NT2/D1 (cell line): ENCODE results near the gene EBNA1BP2.

ENCODE experiments used
- DNase-seq: peaks from one replicate; pipeline ENCODE4 v3.0.0-alpha.2; 2011; ENCODE audit warnings: low read depth, low spot score
- H3K27me3 ChIP-seq: 2 replicates; pipeline ENCODE4 v1.6.0; 2011; ENCODE audit warnings: mild to moderate bottlenecking; ENCODE audit not compliant: insufficient read length, insufficient read depth
- H3K36me3 ChIP-seq: 2 replicates; pipeline ENCODE4 v1.6.1; 2011; ENCODE audit warnings: mild to moderate bottlenecking, low read length, mixed read lengths; ENCODE audit not compliant: insufficient read depth, insufficient read length
- H3K4me1 ChIP-seq: 2 replicates; pipeline ENCODE4 v1.5.1; 2011; ENCODE audit not compliant: insufficient read depth, insufficient read length
- H3K4me3 ChIP-seq: 2 replicates; pipeline ENCODE4 v1.5.1; 2011; ENCODE audit warnings: low read depth; ENCODE audit not compliant: insufficient read length
- H3K9ac ChIP-seq: 2 replicates; pipeline ENCODE4 v1.6.0; 2011; ENCODE audit warnings: low read depth; ENCODE audit not compliant: insufficient read length
- H3K9me3 ChIP-seq: 2 replicates; pipeline ENCODE4 v1.5.1; 2011; ENCODE audit warnings: mild to moderate bottlenecking, low read length; ENCODE audit not compliant: insufficient read depth
- SUZ12 ChIP-seq: IDR thresholded peaks from 2 replicates; pipeline ENCODE4 v1.6.1; 2011; ENCODE audit not compliant: insufficient read length, insufficient read depth; ENCODE audit errors: extremely low read depth
- YY1 ChIP-seq: IDR thresholded peaks from 2 replicates; pipeline ENCODE4 v1.6.1; 2011; ENCODE audit not compliant: insufficient read length, insufficient read depth
- ZNF274 ChIP-seq: IDR thresholded peaks from 2 replicates; pipeline ENCODE4 v1.6.1; 2011; ENCODE audit warnings: mild to moderate bottlenecking, low read depth, low read length

Gene EBNA1BP2

GRCh38 chr1:43207229-43207853, 35.3 kb upstream of the EBNA1BP2 start:
- Histone ChIP-seq H3K4me3 (no peak overlapping the region), H3K9ac (no peak overlapping the region)
- DNase-seq, result no peak

DNA sequence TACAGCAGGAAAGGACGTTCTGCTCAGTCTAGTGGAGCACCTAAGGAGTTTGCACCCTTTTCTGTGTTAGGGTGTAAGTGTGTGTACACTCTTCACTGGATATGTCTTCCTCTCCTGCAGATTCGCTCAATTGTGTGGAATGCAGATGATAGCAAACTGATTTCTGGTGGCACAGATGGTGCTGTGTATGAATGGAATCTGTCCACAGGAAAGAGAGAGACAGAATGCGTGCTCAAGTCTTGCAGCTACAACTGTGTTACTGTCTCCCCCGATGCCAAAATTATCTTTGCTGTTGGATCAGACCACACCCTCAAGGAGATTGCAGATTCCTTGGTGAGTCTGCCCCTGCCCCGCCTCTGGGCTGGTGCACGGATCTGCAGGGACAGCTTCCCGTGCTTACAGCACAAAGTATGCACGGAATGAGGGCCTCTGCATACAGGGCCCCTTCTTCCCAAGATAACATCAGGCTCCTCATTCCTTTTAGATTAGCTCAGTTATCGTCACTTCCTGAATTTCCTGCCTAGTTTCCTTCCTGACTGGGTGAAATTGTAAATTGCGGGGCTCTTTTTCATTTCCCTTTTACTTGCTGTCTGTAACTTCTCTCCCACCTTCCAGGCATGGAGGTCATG, 34.6 kb upstream of the EBNA1BP2 start:
- DNase-seq, result peak; percentile 98
- Histone ChIP-seq H3K27me3 (no peaks in the 10 kb centered on the region), H3K4me3 (no peak overlapping the region), H3K36me3 (no peaks in the 10 kb centered on the region), H3K9ac (peak overlapping the region; percentile 1), H3K4me1 (peaks cover 7% of the 10 kb centered on the region), H3K9me3 (peaks cover 6% of the 10 kb centered on the region; the same call in 1 of the 2 replicates)
- TF ChIP-seq ZNF274, result no peak
- TF ChIP-seq SUZ12, result no peak
- no peak for TF ChIP-seq YY1

More at GRCh38 chr1:43207229-43207853, 35.3 kb upstream of the EBNA1BP2 start:
- Histone ChIP-seq H3K4me1 (peaks cover 7% of the 10 kb centered on the region), H3K9me3 (peaks cover 6% of the 10 kb centered on the region; the same call in 1 of the 2 replicates), H3K27me3 (no peaks in the 10 kb centered on the region), H3K36me3 (no peaks in the 10 kb centered on the region)
- TF ChIP-seq YY1 (no peak), ZNF274 (no peak), SUZ12 (no peak)

DNA sequence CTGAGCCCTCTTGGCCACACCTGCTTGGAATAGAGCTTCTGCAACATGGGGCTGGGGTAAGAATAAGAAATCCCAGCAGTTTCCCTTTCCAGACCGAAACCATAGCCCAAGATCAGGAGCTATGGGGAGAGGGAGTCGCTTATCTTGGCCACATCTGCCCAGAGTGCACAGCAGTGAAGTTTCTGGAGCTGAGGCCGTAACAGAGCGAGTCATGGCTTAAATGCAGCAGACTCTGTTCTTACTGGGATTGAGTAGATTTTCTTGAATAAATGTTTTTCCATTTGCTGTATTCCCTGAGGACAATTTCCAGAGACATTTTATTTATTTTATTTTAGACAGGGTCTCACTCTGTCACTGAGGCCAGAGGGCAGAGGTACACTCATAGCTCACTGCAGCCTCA, 33.6 kb upstream of the EBNA1BP2 start:
- no peaks in the 10 kb centered on the region for H3K27me3 ChIP-seq
- no peak for DNase-seq
- TF ChIP-seq YY1, result no peak
- no peak for TF ChIP-seq ZNF274
- TF ChIP-seq SUZ12, result no peak
- H3K36me3 ChIP-seq, result no peaks in the 10 kb centered on the region
- H3K4me3 ChIP-seq, result no peak overlapping the region
- H3K9ac ChIP-seq, result no peak overlapping the region
- H3K9me3 ChIP-seq, result peaks cover 6% of the 10 kb centered on the region; the same call in 1 of the 2 replicates
- peaks cover 7% of the 10 kb centered on the region for H3K4me1 ChIP-seq

DNA sequence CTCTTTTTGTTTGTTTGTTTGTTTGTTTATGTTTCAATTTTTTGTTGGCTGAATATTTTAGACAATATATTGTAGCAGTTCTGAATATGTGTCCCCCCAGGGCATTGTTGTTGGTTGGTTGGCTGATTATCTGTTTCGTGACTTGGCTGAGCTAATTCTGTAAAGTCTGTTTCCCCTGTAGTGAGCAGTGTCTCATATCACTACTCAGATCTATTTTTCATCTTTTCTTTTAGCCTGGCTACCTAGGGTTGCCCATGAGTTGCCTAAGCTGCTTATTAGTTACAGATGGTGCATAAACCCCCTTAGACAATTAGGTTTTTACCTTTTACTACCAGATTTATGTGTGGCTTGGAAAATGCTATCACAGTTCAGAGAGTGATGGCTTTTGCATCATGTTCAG, 32.3 kb upstream of the EBNA1BP2 start:
- Histone ChIP-seq H3K36me3 (no peaks in the 10 kb centered on the region), H3K4me3 (no peak overlapping the region), H3K9me3 (peaks cover 6% of the 10 kb centered on the region; the same call in 1 of the 2 replicates), H3K9ac (no peak overlapping the region), H3K4me1 (peaks cover 7% of the 10 kb centered on the region), H3K27me3 (no peaks in the 10 kb centered on the region)
- TF ChIP-seq ZNF274 (no peak), SUZ12 (no peak), YY1 (no peak)
- no peak for DNase-seq

- Histone ChIP-seq H3K27me3 (no peaks in the 10 kb centered on the region), H3K9ac (no peak overlapping the region), H3K9me3 (peaks cover 6% of the 10 kb centered on the region; the same call in 1 of the 2 replicates), H3K4me3 (no peak overlapping the region), H3K36me3 (no peaks in the 10 kb centered on the region), H3K4me1 (peaks cover 7% of the 10 kb centered on the region)
- no peak for DNase-seq
- TF ChIP-seq SUZ12, result no peak
- TF ChIP-seq ZNF274, result no peak
- TF ChIP-seq YY1, result no peak
Observed at GRCh38 chr1:43203859-43204258, 31.8 kb upstream of the EBNA1BP2 start.

GRCh38 chr1:43199093-43199726, 27.1 kb upstream of the EBNA1BP2 start:
- Histone ChIP-seq H3K4me3 (no peak overlapping the region), H3K36me3 (no peaks in the 10 kb centered on the region), H3K9ac (no peak overlapping the region), H3K9me3 (no peaks in the 10 kb centered on the region; the same call in 1 of the 2 replicates), H3K27me3 (no peaks in the 10 kb centered on the region), H3K4me1 (no peaks in the 10 kb centered on the region)
- no peak for DNase-seq
- TF ChIP-seq ZNF274, result no peak
- TF ChIP-seq YY1, result no peak
- no peak for TF ChIP-seq SUZ12
